ENCODE data around the gene USB1.
"Not testable (repeated sequence)": the region's sequence is repeated elsewhere in the genome, so short reads cannot be mapped to it uniquely, and the experiment has no call there.

USB1 gene

DNA sequence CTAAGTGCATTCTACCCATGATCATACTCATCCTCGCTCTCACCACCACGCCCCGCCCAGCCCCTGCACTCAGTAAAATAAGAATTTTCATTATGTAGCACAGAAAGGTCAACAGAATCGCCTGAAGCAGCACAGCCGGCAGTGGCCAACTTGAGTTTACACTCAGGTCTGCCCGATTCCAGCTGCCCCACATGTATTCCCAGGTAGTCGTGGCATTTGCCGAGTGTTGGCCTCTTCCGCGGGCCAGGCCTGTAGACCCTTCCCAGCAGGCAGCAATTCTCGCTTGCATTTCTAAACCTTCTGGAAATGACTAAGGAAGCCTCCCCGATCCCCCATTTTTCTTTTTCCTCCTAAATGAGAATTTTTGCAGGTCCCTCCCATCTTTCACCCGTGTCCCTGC, 30.9 kb upstream of the USB1 start:
- DNase-seq: no peak

DNA sequence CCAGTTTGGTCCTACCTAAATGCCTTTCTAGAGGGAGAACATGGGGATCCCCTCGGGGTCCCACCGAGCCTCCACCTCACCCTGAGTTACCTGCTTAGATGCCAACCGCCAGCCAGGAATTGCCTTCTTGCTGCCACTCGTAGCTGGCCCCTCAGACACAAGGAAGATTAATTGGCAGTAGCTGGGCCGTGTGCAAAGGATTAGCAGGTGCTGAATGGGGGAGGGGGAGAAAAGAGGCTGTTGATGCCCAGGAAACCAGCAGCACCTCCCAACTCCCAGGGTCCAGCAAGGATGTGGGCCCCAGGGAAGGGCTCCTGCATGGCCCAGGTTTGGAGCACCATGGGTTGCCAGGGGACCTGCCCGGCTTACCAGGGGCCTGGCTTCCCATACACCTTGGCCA, 30.2 kb upstream of the USB1 start, which contains the start of gene CNGB1:
CNGB1 (minus strand) TSS at position 159 of the 400 bp plus-strand sequence. CDS start 3,842 bp downstream, outside the sequence.
- no peak for DNase-seq

DNA sequence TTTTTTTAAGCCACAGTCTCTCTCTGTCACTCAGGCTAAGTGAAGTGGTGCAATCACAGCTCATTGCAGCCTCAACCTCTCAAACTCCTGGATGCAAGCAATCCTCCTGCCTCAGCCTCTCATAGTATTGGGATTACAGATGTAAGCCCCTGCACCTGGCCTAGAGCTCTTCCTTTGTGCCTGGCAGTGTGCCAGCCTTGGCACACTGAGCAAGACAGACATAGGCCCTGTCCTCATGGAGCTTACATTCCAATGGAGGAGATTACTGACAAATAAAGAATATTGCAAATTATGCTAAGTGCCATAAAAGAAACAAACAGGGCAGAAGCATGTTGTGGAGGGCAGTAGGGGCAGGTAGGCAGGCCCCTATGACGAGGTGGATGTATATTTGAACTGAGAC, 29.4 kb upstream of the USB1 start:
- DNase-seq: no peak

DNA sequence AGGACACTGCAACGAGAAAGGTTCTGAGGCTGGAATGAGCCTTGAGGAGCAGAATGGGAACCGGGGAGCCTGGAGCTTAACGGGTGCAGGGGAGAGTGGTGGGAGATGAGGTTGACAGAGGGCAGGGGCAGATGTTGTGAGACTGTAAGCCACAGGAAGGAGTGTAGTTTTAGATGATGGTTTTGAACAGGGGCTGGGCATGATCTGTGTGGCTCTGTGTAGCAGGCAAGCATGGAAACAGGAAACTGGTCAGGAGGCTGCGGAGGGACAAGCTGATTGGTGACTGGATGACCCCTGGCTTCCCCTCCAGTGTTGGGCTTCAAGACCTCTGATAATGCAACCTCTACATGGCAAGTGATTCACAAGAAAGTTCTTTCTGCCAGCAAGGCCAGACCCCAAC, 28.9 kb upstream of the USB1 start:
- DNase-seq: no peak

DNA sequence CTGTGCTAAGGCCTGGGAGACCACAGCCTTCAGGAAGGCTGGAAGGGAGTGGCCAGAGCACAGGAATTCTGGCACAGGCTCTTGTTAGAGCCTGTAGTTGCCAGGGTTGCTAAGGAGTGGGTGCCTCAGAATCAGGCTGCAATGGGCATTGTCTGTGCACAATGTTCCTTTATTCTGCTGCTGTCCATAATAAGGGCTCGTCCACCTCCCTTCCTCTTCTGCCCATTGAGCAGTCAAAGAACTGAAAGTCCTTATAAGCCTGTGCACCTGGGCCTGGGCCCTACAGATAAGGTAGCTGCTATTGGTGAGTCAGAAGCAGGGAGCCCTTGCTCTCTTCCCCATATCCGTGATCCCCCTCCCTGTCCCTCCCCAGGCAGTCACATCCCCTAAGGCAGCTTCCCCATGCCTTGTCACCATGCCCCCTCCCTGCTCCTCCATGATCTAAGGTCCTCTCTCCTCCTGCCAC, 24.8 kb upstream of the USB1 start:
- DNase-seq: no peak

DNA sequence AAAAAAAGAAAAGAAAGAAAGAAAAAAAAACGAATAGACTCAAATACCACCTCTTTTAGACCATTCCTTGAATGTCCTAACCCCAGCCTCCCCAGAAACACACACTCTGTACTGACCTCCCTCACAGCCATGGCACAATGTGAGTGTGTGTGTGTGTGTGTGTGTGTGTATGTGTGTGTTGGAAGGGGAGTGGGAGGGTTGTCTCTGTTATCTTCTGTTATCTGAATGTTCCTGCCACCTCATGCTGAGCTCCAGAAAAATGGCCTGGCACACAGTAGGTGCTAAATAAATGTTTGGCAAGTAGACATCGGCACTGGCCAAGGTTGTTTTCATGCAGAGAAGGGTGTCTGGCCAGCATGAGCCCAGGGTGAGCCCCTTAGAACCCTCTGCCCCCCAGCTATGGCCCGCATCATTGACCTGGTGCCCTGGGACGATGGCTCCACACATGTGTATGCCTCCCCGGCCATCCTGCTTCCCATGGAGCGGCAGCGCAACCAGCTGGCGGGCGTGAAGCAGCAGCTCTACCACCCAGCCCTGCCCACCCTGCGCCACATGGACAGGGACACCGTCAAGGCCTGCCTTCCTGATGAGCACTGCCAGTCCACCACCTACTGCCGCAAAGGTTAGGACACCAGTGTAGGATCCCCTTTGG, 23.7 kb upstream of the USB1 start:
- no peak for DNase-seq

DNA sequence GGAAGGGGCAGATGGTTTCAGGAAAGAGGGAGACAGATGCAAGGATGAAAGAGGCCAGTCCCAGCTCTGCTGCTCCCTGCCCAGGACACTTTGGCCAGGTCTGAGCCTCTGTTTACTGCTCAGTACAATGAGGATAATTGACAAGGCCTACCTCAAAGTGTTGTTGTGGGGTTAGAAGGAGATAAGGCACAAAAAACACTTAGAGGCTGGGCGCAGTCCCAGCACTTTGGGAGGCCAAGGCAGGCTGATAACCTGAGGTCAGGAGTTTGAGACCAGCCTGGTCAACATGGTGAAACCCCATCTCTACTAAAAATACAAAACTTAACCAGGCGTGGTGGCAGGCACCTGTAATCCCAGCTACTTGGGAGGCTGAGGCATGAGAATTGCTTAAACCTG, 23.1 kb upstream of the USB1 start:
- not testable (repeated sequence) for DNase-seq

DNA sequence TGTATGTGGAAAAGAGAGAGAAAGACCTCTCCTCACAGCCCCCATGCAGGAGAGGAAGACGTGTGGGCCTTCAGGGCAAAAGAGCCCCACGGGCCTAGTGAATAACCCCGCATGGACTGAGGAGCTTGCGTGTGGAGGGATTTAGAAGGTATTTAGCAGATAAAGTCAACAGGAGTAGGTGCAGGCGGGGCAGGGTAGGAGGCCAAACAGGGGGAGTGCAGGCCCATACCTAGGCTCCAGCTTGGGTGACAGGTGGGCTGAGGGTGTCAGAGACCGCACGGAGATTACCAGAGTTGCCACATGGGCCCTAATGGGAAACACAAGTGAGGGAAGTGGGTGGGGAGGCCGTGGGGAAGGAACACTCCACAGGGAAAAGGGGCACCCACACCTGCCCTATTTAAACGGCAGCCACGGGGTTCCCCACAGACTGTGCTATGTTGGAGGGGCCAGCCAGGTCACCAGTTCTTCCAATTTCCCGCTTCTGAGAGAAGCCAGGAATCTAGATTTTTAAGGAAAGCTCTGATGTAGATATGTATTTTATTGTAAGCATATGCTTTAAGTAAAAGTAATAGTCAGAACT, 22.1 kb upstream of the USB1 start:
- DNase-seq: no peak

DNA sequence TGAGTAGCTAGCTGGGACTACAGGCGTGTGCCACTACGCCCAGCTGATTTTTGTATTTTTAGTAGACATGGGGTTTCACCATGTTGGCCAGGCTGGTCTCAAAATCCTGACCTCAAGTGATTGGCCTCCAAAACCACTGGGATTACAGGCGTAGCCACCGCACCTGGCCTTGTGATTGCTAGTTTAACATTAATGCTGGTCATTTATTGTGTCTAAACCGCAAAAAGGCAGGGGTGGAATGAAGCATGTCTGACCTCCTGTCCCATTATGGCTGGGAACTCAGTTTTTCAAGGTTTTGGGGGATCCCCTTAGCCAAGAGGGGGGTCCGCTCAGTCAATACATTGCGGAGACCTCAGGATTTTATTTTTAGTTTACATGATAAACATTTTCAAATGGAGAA, 19.6 kb upstream of the USB1 start:
- DNase-seq: no peak

DNA sequence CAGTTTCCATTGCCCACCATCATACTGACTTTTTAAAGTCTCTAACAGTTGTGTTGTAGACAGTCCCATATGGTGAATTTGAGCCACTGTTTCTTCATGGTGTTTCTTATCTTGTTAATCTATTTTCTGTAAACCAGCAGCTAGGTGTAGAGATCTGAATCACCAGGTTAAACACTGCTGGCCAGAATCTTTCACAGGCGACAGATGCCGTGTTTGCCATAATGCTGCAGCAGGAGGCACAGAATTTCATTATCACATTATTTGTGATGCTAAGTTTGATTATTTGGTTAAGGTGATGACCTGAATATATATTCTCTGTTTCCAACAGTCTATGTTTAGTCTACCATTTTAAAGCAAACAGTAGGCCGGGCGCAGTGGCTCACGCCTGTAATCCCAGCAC, 18.8 kb upstream of the USB1 start:
- no peak for DNase-seq

DNA sequence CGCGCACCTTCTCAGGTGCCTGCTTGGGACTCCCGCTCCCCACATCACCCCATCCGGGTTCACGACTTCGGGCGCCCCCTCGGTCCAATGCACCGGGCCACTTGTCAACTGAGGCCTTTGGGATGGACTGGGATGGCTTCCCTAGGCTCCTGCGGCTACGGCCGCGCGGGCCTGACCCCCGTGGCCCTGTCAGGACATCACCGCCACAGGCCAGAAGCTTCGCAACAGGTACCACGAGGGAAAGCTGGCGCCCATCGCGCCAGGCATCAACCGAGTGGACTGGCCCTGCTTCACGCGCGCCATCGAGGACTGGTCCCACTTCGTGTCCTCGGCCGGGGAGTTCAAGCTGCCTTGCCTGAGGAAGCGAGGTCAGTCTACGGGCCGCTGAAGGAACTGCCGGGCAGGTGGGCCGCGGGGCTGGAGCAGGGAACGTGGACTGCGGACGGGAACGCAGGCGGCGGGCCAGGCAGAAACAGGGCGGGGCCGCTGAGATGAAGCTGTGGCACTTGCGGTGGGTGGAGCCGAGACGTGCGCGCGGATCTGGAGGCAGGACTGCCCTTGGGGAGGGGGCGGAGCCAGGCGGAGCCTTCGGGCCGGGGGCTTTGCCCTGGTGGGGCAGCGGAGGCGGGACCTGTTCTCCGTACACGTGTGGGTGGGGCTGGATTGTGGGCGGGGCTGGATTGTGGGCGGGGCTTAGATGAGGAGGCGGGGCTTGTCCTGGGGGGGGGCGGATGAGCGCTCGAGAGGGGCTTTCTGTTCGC, 16.6 kb upstream of the USB1 start:
- DNase-seq: peak; percentile 89 to 95

DNA sequence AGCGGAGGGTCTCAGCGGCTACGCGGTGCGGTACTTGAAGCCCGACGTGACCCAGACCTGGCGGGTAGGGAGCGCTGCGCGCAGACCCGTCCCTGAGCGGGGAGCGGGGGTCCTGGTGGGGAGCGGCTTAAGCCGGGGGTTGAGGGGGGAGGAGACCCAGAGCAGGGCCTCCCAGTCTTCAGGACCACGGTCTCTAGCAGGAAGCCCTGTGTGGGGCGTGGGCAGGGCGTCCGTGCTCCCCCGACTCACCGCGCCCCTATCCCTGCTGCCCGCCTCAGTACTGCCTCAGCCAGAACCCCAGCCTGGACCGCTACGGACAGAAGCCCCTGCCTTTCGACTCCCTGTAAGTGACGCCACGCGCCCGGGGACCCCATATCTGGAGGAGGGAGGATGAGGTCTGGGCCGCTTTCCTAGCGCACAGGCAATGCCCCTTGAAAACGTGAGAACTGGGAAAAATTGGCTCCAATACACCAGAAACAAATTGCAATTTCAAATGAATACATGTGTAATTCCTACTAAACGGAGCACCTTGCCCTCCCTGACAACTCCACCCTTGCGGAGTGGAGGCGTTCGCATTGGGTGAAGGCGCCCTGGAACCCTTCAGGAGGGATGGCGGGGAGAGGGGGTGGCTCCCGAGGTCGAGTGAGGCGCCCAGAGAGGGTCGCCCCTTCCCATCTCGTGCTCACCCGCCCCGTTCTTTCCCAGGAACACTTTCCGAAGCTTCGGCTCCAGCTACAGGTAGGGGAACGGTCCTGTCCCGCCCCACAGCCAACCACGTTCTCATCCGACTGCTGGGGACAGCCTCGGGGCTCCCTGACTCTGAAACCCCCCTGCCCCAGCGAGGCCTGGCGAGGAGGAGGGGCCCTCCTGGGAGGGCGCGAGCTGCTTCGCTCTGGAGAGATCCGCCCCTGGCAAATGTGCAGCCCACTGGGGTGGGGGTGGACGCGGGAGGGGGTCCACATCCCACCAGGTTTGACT, 15.7 kb upstream of the USB1 start:
- DNase-seq: no peak

DNA sequence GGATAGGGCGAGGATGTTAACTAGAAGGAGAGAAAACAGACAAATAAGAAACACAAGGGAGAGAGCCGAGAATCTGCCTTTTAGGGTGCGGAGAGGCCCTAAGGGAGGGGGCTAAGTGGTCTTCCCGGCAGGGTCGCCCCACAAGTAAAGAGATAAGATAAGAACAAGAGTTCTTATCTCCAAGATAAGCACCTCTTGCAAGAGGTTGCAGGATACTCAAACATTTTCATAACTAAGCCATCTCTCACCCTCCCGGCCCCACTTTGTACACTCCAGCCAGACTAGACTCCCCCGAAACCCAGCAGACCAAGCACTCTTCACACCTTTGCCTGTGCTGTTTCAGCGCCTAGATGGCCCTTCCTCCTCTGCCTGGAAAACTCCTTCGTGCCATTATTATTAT, 15.0 kb upstream of the USB1 start:
- DNase-seq: no peak

DNA sequence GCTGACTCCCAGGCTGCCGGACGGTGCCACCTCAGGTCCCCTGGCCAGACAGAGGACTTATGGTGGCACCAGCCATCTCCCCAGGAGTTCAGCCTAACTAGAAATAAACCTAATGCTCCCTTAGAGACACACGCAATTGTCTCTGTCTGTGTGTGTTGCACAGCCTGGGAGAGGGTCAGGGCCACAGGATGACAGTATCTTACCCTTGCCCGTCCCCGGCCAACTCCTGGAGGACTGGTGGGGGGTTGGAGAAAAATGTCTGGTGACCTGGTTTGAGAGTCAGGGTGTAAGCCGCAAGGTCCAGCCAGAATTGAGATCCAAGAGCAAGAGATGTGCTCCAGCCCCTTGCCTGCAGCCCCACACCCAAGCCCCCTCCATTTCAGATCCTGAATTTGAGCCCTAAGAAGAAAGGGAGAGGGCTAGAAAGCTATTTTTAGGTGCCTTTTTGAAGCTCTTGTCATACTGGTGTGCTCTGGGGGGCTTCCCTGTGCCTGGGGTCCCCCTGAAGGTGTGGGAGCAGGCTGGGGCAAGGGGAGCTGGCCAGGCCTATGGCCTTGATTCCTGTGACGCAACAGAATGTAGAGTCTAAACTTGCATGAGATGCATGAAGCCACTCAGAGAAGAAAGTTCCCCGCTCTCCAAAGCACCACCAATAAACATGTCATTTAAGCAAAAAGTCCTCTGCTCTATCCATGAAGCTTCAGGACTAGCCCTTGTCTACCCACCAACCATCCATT, 13.6 kb upstream of the USB1 start:
- DNase-seq: no peak

DNA sequence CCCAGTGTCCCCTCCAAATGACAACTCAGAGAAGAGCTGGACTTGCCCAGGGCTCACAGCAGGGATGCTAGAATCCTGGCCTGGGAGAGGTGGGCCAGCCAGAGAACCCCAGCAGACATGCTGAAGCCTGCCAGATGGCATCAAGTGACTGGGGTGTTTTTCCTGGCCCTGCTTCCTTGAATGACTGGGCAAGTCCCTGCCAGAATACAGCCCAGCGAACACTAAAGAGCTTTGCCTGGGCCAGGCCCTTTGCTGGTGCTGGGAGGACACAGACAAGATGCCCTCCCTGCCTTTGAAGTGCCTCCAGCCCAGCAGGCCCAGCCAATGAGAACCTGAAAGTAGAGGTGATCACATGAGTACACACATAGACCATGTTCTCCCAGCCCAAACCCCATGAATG, 12.3 kb upstream of the USB1 start:
- no peak for DNase-seq

DNA sequence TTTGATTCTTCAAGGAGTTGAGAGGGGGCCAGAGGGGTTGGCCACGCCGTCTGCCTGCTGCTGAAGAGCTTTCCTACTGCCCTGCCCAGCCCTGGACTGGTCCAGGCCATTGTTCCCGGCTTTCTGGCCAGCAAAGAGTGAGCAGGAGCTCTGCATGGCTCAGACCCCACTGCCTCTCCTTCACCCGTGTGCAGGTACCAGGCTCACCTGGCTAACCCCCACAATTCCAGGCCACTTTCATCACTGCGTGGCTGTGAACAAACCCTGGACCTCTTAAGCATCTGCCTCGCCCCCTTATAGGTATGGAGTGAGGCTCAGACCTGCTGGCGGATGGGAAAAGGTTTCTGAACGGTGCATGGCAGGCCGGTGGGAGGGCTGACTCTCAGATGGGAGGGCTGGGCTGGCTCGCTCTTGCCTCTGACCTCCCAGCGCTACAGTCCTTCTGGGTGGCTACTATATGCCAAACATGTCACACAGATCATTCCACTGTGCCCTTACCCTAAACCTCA, 9.6 kb upstream of the USB1 start:
- DNase-seq: no peak

DNA sequence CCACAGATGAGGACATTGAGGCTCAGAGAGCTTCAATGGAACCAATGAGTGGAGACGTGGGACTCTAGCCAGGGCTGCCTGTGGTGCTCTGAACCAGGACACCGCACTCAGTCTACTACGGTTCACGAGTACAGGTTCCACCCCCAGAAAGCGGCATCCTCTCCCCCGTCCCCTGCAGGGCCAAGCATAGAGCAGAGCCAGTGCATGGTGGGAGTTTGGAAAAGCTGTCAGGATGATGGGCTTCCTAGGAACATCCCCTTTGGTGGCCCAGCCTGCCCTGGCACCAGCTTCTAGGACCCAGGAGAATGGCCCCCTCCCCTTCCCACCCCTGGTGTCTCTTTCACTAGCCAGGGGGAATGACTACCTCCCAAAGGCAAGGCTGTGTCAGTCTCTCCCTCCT, 9.1 kb upstream of the USB1 start:
- DNase-seq: no peak

DNA sequence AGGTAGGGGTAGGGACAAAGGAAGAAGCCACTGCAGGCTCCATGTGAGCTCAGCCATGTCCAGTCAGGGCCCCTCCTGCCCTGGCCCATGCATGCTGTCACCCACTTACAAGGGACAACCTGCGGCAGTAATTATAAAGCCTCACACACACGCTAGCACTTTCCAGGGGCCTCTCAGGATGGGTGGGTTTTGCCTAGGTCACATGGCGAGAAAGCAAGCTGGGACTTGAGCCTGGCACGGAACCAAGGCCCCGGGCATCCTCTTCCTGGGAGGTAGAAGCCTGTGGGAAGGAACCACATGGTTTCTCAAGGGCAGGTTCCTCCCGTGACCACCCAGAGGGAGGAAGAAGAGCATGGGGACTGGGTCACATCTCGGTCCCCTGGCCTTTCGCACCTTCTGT, 7.8 kb upstream of the USB1 start:
- DNase-seq: no peak

DNA sequence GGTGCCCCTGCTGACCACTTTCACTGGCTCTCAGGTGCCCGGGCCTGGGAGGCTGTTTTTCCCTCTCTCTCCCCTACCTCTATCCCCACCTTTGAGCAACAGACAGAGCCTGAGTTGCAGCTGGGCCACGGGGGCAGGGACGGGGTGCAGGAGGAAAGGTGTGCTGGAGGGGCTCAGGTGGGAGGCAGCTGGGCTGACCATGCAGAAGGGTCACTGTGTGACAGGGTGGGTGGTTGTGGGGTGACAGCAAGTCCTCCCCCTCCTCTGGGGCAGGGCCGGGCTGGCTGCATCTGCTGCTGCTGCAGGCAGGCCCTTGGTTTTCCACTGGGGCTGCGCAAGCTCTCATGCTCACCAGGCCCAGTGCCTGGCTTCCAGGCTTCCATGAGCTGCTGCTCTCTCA, 7.3 kb upstream of the USB1 start:
- DNase-seq: no peak

DNA sequence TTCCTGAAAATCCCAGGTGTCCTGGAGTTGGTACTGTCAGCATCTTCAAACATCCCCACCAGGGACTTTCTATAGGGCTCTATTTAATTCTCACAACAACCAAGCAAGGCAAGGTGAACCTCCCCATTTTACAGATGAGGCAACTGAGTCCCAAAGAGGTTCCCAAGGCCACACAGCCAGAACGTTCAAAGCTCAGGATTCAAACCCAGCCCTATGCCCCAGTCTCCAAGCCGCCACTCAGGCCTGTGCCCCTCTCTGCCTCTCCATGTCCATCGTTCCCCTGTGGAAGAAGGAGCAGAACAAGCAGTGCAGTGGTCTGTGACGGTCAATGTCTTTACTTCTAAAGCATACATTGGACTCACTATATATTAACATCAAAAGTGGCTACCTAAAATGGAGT, 6.8 kb upstream of the USB1 start:
- DNase-seq: no peak

DNA sequence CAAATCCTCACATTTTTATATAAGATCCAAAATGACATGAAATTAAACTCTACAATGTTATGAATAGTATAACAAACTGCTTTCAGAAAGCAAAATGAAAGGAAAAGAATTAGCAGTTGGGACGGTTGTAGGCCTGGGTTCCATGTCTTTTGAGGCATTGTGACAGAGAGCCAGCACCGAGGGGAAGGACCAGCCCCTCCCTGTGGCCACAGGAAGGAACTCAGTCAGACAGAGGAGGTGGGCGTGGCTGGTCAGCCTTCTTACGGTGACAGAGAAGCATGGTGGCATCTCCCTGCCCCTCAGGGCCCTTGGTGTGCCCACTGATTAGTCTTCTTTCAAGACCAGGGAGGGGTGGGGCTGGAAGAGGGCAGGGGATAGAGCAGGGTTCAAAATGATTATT, 6.4 kb upstream of the USB1 start:
- DNase-seq: no peak

Measured in stimulated activated CD4-positive, alpha-beta T cell treated with anti-CD3 and anti-CD28 coated beads, Interleukin-4, amount 100 ng/mL, for 4 hours (primary cell).